H9 (cell line): ENCODE results near the gene SESTD1. TPM values are rescaled to one million over a fixed set of nuclear protein-coding genes. Genes with fewer than 3 reads are reported as not detected.

Source experiments
- DNase-seq: peaks from one replicate; pipeline ENCODE4 v3.0.0-alpha.2; 2017
- H2AFZ ChIP-seq: one replicate; pipeline ENCODE4 v1.6.1; 2013; ENCODE audit warnings: mild to moderate bottlenecking, low read length, control low read depth, moderate library complexity
- H2AK5ac ChIP-seq: 2 replicates; pipeline ENCODE4 v1.6.1; 2013; ENCODE audit warnings: low read length, control low read depth, mixed read lengths; ENCODE audit not compliant: insufficient read length
- H2BK120ac ChIP-seq: one replicate; pipeline ENCODE4 v1.6.1; 2013; ENCODE audit warnings: low read depth, mild to moderate bottlenecking, low read length, control low read depth, inconsistent platforms; ENCODE audit not compliant: poor library complexity, severe bottlenecking
- H2BK12ac ChIP-seq: 2 replicates; pipeline ENCODE4 v1.6.1; 2013; ENCODE audit warnings: low read length, control low read depth, mixed read lengths, low read depth; ENCODE audit not compliant: insufficient read length
- H2BK15ac ChIP-seq: 2 replicates; pipeline ENCODE4 v1.6.1; 2013; ENCODE audit warnings: low read depth, low read length, control low read depth
- H2BK20ac ChIP-seq: one replicate; pipeline ENCODE4 v1.6.1; 2013; ENCODE audit warnings: low read depth, mild to moderate bottlenecking, low read length, control low read depth, inconsistent platforms; ENCODE audit not compliant: poor library complexity, severe bottlenecking
- H2BK5ac ChIP-seq: 2 replicates; pipeline ENCODE4 v1.6.1; 2013; ENCODE audit warnings: low read length, control low read depth, mixed read lengths; ENCODE audit not compliant: insufficient read length
- H3K14ac ChIP-seq: 2 replicates; pipeline ENCODE4 v1.6.1; 2013; ENCODE audit warnings: low read length, control low read depth; ENCODE audit not compliant: insufficient read depth
- H3K18ac ChIP-seq: 2 replicates; pipeline ENCODE4 v1.6.1; 2013; ENCODE audit warnings: low read depth, mild to moderate bottlenecking, mixed read lengths, low read length, control low read depth; ENCODE audit not compliant: insufficient read length
- H3K23ac ChIP-seq: 2 replicates; pipeline ENCODE4 v1.6.1; 2013; ENCODE audit warnings: low read length, control low read depth, mixed read lengths, low read depth; ENCODE audit not compliant: insufficient read length
- H3K23me2 ChIP-seq: 2 replicates; pipeline ENCODE4 v1.6.1; 2013; ENCODE audit warnings: low read depth, mild to moderate bottlenecking, mixed read lengths, low read length, control low read depth; ENCODE audit not compliant: insufficient read length, poor library complexity, severe bottlenecking
- H3K27ac ChIP-seq: 2 replicates; pipeline ENCODE4 v1.5.1; 2013; ENCODE audit warnings: low read length, control low read depth, mixed read lengths, low read depth; ENCODE audit not compliant: insufficient read length
- H3K27me3 ChIP-seq: 2 replicates; pipeline ENCODE4 v1.6.1; 2013; ENCODE audit warnings: low read length, control low read depth, inconsistent platforms; ENCODE audit not compliant: insufficient read depth
- H3K4ac ChIP-seq: 2 replicates; pipeline ENCODE4 v1.6.1; 2013; ENCODE audit warnings: low read depth, mild to moderate bottlenecking, control low read depth, inconsistent platforms, low read length, moderate library complexity
- H3K4me1 ChIP-seq: 2 replicates; pipeline ENCODE4 v1.6.1; 2013; ENCODE audit warnings: low read length, control low read depth, inconsistent platforms; ENCODE audit not compliant: insufficient read depth
- H3K4me2 ChIP-seq: 2 replicates; pipeline ENCODE4 v1.6.1; 2013; ENCODE audit warnings: low read length, control low read depth, mixed read lengths; ENCODE audit not compliant: insufficient read length, insufficient read depth
- H3K56ac ChIP-seq: 2 replicates; pipeline ENCODE4 v1.6.1; 2013; ENCODE audit warnings: low read depth, mild to moderate bottlenecking, mixed read lengths, low read length, control low read depth; ENCODE audit not compliant: insufficient read length
- H3K79me1 ChIP-seq: 2 replicates; pipeline ENCODE4 v1.6.1; 2013; ENCODE audit warnings: low read depth, mild to moderate bottlenecking, moderate library complexity, low read length, control low read depth, inconsistent platforms; ENCODE audit not compliant: insufficient read depth, poor library complexity, severe bottlenecking
- H3K79me2 ChIP-seq: 2 replicates; pipeline ENCODE4 v1.6.1; 2013; ENCODE audit warnings: low read length, control low read depth, inconsistent platforms; ENCODE audit not compliant: insufficient read depth
- H3K9ac ChIP-seq: 2 replicates; pipeline ENCODE4 v1.6.1; 2013; ENCODE audit warnings: low read length, control low read depth, mixed read lengths; ENCODE audit not compliant: insufficient read length; ENCODE audit errors: extremely low read depth
- H3K9me3 ChIP-seq: one replicate; pipeline ENCODE4 v1.6.1; 2013; ENCODE audit warnings: low read depth, low read length, inconsistent platforms; ENCODE audit not compliant: control insufficient read depth
- H3T11ph ChIP-seq: one replicate; pipeline ENCODE4 v1.6.1; 2013; ENCODE audit warnings: mild to moderate bottlenecking, low read length, control low read depth, inconsistent platforms
- H4K20me1 ChIP-seq: one replicate; pipeline ENCODE4 v1.6.1; 2013; ENCODE audit not compliant: control insufficient read depth, insufficient read length, insufficient read depth
- H4K5ac ChIP-seq: 2 replicates; pipeline ENCODE4 v1.6.1; 2013; ENCODE audit warnings: low read depth, mild to moderate bottlenecking, mixed read lengths, low read length, control low read depth; ENCODE audit not compliant: insufficient read length
- H4K8ac ChIP-seq: replicated peaks from 2 replicates; pipeline ENCODE4 v1.6.1; 2013; ENCODE audit warnings: low read length, control low read depth, mixed read lengths, low read depth; ENCODE audit not compliant: insufficient read length
- H4K91ac ChIP-seq: 2 replicates; pipeline ENCODE4 v1.6.1; 2013; ENCODE audit warnings: low read depth, mild to moderate bottlenecking, moderate library complexity, mixed read lengths, low read length, control low read depth; ENCODE audit not compliant: insufficient read length
- H3K27ac Mint-ChIP-seq, 3 experiments: 2 replicates in 2 of 3; 3 replicates in 1 of 3; pipeline ENCODE4 v1.8.0; 2020 to 2021; ENCODE audit warnings: mixed read lengths in 3 of 3, mild to moderate bottlenecking in 1 of 3, moderate library complexity in 1 of 3
- H3K27me3 Mint-ChIP-seq: 2 replicates; pipeline ENCODE4 v1.8.0; 2021; ENCODE audit warnings: low read depth, mild to moderate bottlenecking, moderate library complexity, mixed read lengths
- H3K36me3 Mint-ChIP-seq, 3 experiments: 2 replicates in 2 of 3; 3 replicates in 1 of 3; pipeline ENCODE4 v1.8.0; 2020 to 2021; ENCODE audit warnings: low read depth in 3 of 3, mixed read lengths in 3 of 3; ENCODE audit not compliant: insufficient read depth in 1 of 3
- H3K4me1 Mint-ChIP-seq, 2 experiments: 2 replicates each; pipeline ENCODE4 v1.8.0; 2020; ENCODE audit warnings: mixed read lengths in 2 of 2
- H3K4me3 Mint-ChIP-seq, 2 experiments: 2 replicates in 1 of 2; 3 replicates in 1 of 2; pipeline ENCODE4 v1.8.0; 2020 to 2021; ENCODE audit warnings: mild to moderate bottlenecking in 2 of 2, mixed read lengths in 2 of 2, moderate library complexity in 1 of 2
- H3K9me3 Mint-ChIP-seq, 2 experiments: 2 replicates in 1 of 2; 3 replicates in 1 of 2; pipeline ENCODE4 v1.8.0; 2020; ENCODE audit warnings: mild to moderate bottlenecking in 2 of 2, mixed read lengths in 2 of 2, moderate library complexity in 1 of 2
- CTCF ChIP-seq: fragments of 200-600 bp; sonication (generic); conservative IDR thresholded peaks from 3 replicates; pipeline ENCODE4 v1.8.0; 2021; ENCODE audit warnings: antibody characterized with exemption, mild to moderate bottlenecking
- total RNA-seq: library from RNA; stranded (reverse); gene quantifications from 2 replicates; pipeline ENCODE4 v1.2.1, GENCODE V29; 2021

Gene SESTD1
- total RNA-seq, 1 experiment from 2014 or later, result 44.4 TPM

- Mint-ChIP-seq H3K9me3 (peaks cover 8 to 20% of the 10 kb centered on the region in 2 experiments), H3K36me3 (peaks cover 0 to 8% (median 3%) of the 10 kb centered on the region in 3 experiments; a peak in 4 of 7 replicates), H3K4me1 (no peaks in the 10 kb centered on the region; a peak in 1 of 4 replicates), H3K4me3 (no peak overlapping the region), H3K27me3 (no peaks in the 10 kb centered on the region; the same call in none of the 2 replicates), H3K27ac (no peak overlapping the region; a peak in 1 of 7 replicates)
- no peak overlapping the region for H2AK5ac ChIP-seq
- no peak overlapping the region for H3K18ac ChIP-seq
- H3K27me3 ChIP-seq, result no peaks in the 10 kb centered on the region
- no peak overlapping the region for H3K4ac ChIP-seq
- H3K9ac ChIP-seq, result no peak overlapping the region
- H3K4me2 ChIP-seq, result no peak overlapping the region
- H3K56ac ChIP-seq, result no peak overlapping the region
- H3K79me2 ChIP-seq, result no peaks in the 10 kb centered on the region
- no peak overlapping the region for H3K23ac ChIP-seq
- H3K4me1 ChIP-seq, result no peaks in the 10 kb centered on the region
- H3K14ac ChIP-seq, result no peak overlapping the region
- no peaks in the 10 kb centered on the region for H4K20me1 ChIP-seq
- H3K9me3 ChIP-seq, result no peaks in the 10 kb centered on the region
- TF ChIP-seq CTCF, result no peak
- no peak overlapping the region for H3K27ac ChIP-seq
- H2BK15ac ChIP-seq, result no peak overlapping the region
- H4K91ac ChIP-seq, result no peak overlapping the region
- no peak overlapping the region for H4K8ac ChIP-seq
- H4K5ac ChIP-seq, result no peak overlapping the region
- no peak for DNase-seq
- no peak overlapping the region for H2BK5ac ChIP-seq
- H3K79me1 ChIP-seq, result no peaks in the 10 kb centered on the region
- H2BK20ac ChIP-seq, result no peak overlapping the region
- H2AFZ ChIP-seq, result no peak overlapping the region
- H2BK120ac ChIP-seq, result no peak overlapping the region
- H3K23me2 ChIP-seq, result no peaks in the 10 kb centered on the region
- H2BK12ac ChIP-seq, result no peak overlapping the region
- H3T11ph ChIP-seq, result no peak overlapping the region
These were observed 182.7 kb downstream of the SESTD1 start for GRCh38 chr2:179081954-179082353.
